Prostate gland (tissue), 2 donors: ENCODE results near the gene RAB11B. TPM values are rescaled to one million over a fixed set of nuclear protein-coding genes. Genes with fewer than 3 reads are reported as not detected.
A peak's percentile ranks its signal among the peaks of the same experiment; 100 is the strongest.

Experiments used
- DNase-seq: peaks from one replicate; pipeline ENCODE4 v3.0.0-alpha.2; 2019; ENCODE audit warnings: low spot score
- H3K27ac ChIP-seq, 2 donors: fragments of 200-600 bp; sonication (generic); 2 replicates each; pipeline ENCODE4 v1.5.1; 2017 to 2019
- H3K27me3 ChIP-seq: fragments of 200-600 bp; sonication (generic); replicated peaks from 2 replicates; pipeline ENCODE4 v1.5.1; 2019; ENCODE audit not compliant: insufficient read depth
- H3K36me3 ChIP-seq, 2 donors: fragments of 200-600 bp; sonication (generic); 1 replicate in 1 of 2; 2 replicates in 1 of 2; pipeline versions ENCODE4 v1.5.1 to v1.8.1; 2017 to 2019
- H3K4me1 ChIP-seq: fragments of 200-600 bp; sonication (generic); replicated peaks from 2 replicates; pipeline ENCODE4 v1.5.1; 2019
- H3K4me3 ChIP-seq, 2 donors: fragments of 200-600 bp; sonication (generic); 2 replicates each; pipeline ENCODE4 v1.5.1; 2017 to 2019
- H3K9me3 ChIP-seq: fragments of 200-600 bp; sonication (generic); 2 replicates; pipeline ENCODE4 v1.5.1; 2017
- CTCF ChIP-seq, 4 experiments: fragments of 200-600 bp in 2 of 4; fragments of 450-650 bp in 2 of 4; sonication (generic) in 2 of 4; IDR thresholded peaks; 1 replicate in 3 of 4; 2 replicates in 1 of 4; pipeline ENCODE4 v1.5.1; 2016 to 2019; ENCODE audit warnings: antibody characterized with exemption in 4 of 4, mild to moderate bottlenecking in 2 of 4, moderate library complexity in 2 of 4
- POLR2A ChIP-seq: fragments of 450-650 bp; IDR thresholded peaks from one replicate; pipeline ENCODE4 v1.6.1; 2016; ENCODE audit warnings: antibody characterized with exemption, mild to moderate bottlenecking
- POLR2AphosphoS5 ChIP-seq: sonication (generic); formaldehyde crosslinking; IDR thresholded peaks from one replicate; pipeline ENCODE4 v1.6.1; 2017; ENCODE audit warnings: antibody characterized with exemption
- WGBS: methylation state at CpG from one replicate; pipeline ENCODE4 v1.1.5; 2018; 5-methylcytosine and 5-hydroxymethylcytosine counted together
- intact Hi-C: fragments of 100-400 bp; cut with DNase I; formaldehyde crosslinking; loops from one replicate; pipeline ENCODE4 v1.14.2; 2022
- total RNA-seq, 2 donors: library from RNA; depleted of rRNA; stranded (reverse); fragments of >200 nt; gene quantifications; one replicate each; pipeline ENCODE4 v1.1.0, GENCODE V29; 2016

RAB11B gene
- total RNA-seq, 2 donors from 2014 or later, result 60.7 to 103 TPM

GRCh38 chr19:8387688-8388611, 2.2 kb upstream of the RAB11B start:
- WGBS, result 78% methylated on average over 16 of the region's 16 CpGs
- H3K27ac ChIP-seq, result peak overlapping the region; percentile 78 to 100
- H3K4me1 ChIP-seq, result peaks cover 9% of the 10 kb centered on the region
- H3K9me3 ChIP-seq, result no peaks in the 10 kb centered on the region
- TF ChIP-seq POLR2A (no peak), POLR2AphosphoS5 (peak; percentile 63)
- H3K4me3 ChIP-seq, result no peak overlapping the region
- H3K36me3 ChIP-seq, result no peaks in the 10 kb centered on the region
- intact Hi-C loops, result loop anchor here (2.0 kb wide), 1 partner anchor 25 kb away; no protein-coding TSS in a partner anchor
- H3K27me3 ChIP-seq, result no peaks in the 10 kb centered on the region
- no peak for DNase-seq

GRCh38 chr19:8388612-8388958, 1.6 kb upstream of the RAB11B start:
- no peaks in the 10 kb centered on the region for H3K9me3 ChIP-seq
- no peak overlapping the region for H3K4me3 ChIP-seq
- no peak for TF ChIP-seq POLR2AphosphoS5
- TF ChIP-seq CTCF (IDR thresholded peaks at IDR 0.05), result no peak
- TF ChIP-seq POLR2A, result no peak
- 48% methylated on average over 2 of the region's 2 CpGs for WGBS
- H3K36me3 ChIP-seq, result no peaks in the 10 kb centered on the region
- DNase-seq, result no peak
- intact Hi-C loops, result loop anchor here (2.0 kb wide), 1 partner anchor 26 kb away; no protein-coding TSS in a partner anchor
- no peaks in the 10 kb centered on the region for H3K27me3 ChIP-seq
- peaks cover 9% of the 10 kb centered on the region for H3K4me1 ChIP-seq
- H3K27ac ChIP-seq, result peak overlapping the region; percentile 78 to 100

- peak overlapping the region; percentile 100 for H3K4me3 ChIP-seq
- peak overlapping the region; percentile 99 to 100 for H3K27ac ChIP-seq
- H3K27me3 ChIP-seq, result no peaks in the 10 kb centered on the region
- peaks cover 15% of the 10 kb centered on the region for H3K4me1 ChIP-seq
- intact Hi-C loops, result no loop called here
- peak; percentile 95 for DNase-seq
- WGBS, result under 1% methylated on average over 28 of the region's 28 CpGs
- H3K9me3 ChIP-seq, result no peaks in the 10 kb centered on the region
- TF ChIP-seq CTCF (IDR thresholded peaks at IDR 0.05) (no peak), POLR2A (peak; percentile 48), POLR2AphosphoS5 (no peak)
- no peaks in the 10 kb centered on the region for H3K36me3 ChIP-seq
Observed at GRCh38 chr19:8390617-8390981, 439 bp downstream of the RAB11B start.

- Histone ChIP-seq H3K27me3 (no peaks in the 10 kb centered on the region), H3K27ac (peak overlapping the region; percentile 99 to 100), H3K4me1 (peaks cover 15% of the 10 kb centered on the region), H3K9me3 (no peaks in the 10 kb centered on the region), H3K4me3 (peak overlapping the region; percentile 100), H3K36me3 (no peaks in the 10 kb centered on the region)
- no peak for DNase-seq
- TF ChIP-seq POLR2A, result no peak
- TF ChIP-seq CTCF (IDR thresholded peaks at IDR 0.05), result no peak
- TF ChIP-seq POLR2AphosphoS5, result no peak
- 70% methylated on average over 18 of the region's 23 CpGs for WGBS
- intact Hi-C loops, result no loop called here
Observed at GRCh38 chr19:8391198-8392016, 1.2 kb downstream of the RAB11B start.

GRCh38 chr19:8392017-8392591, 1.9 kb downstream of the RAB11B start:
- intact Hi-C loops, result no loop called here
- no peak for TF ChIP-seq CTCF (IDR thresholded peaks at IDR 0.05)
- no peak for TF ChIP-seq POLR2A
- peak; percentile 11 for TF ChIP-seq POLR2AphosphoS5
- no peaks in the 10 kb centered on the region for H3K36me3 ChIP-seq
- WGBS, result 36% methylated on average over 11 of the region's 11 CpGs
- H3K4me3 ChIP-seq, result no peak overlapping the region
- H3K9me3 ChIP-seq, result no peaks in the 10 kb centered on the region
- peaks cover 15% of the 10 kb centered on the region for H3K4me1 ChIP-seq
- H3K27me3 ChIP-seq, result no peaks in the 10 kb centered on the region
- H3K27ac ChIP-seq, result peak overlapping the region; percentile 99 to 100
- DNase-seq, result no peak
